SU-DHL-6 (cell line): ENCODE measurements around the gene TOE1.

Source experiments
- EZH2phosphoT487 ChIP-seq: fragments of 200-600 bp; sonication (generic), shearing (Covaris generic); conservative IDR thresholded peaks from 2 replicates; pipeline ENCODE4 v1.6.1; 2018; ENCODE audit warnings: mild to moderate bottlenecking, antibody characterized with exemption, low read length, moderate library complexity, mixed read lengths
- TF ChIP-seq, protein P1 (sequence below): fragments of 200-600 bp; sonication (generic); IDR thresholded peaks from one replicate; pipeline ENCODE4 v1.5.1; 2017; ENCODE audit warnings: antibody characterized with exemption, mild to moderate bottlenecking, low read length, moderate library complexity; ENCODE audit not compliant: insufficient read depth, poor library complexity, severe bottlenecking

GRCh38 chr1:45314266-45314665 is 25.7 kb upstream of the TOE1 start:
- TF ChIP-seq, protein P1, sequence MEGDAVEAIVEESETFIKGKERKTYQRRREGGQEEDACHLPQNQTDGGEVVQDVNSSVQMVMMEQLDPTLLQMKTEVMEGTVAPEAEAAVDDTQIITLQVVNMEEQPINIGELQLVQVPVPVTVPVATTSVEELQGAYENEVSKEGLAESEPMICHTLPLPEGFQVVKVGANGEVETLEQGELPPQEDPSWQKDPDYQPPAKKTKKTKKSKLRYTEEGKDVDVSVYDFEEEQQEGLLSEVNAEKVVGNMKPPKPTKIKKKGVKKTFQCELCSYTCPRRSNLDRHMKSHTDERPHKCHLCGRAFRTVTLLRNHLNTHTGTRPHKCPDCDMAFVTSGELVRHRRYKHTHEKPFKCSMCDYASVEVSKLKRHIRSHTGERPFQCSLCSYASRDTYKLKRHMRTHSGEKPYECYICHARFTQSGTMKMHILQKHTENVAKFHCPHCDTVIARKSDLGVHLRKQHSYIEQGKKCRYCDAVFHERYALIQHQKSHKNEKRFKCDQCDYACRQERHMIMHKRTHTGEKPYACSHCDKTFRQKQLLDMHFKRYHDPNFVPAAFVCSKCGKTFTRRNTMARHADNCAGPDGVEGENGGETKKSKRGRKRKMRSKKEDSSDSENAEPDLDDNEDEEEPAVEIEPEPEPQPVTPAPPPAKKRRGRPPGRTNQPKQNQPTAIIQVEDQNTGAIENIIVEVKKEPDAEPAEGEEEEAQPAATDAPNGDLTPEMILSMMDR: no peak
- no peak for TF ChIP-seq EZH2phosphoT487
